NT2/D1 (cell line): ENCODE measurements around the gene ROBO3.

Experiments
- SUZ12 ChIP-seq: IDR thresholded peaks from 2 replicates; pipeline ENCODE4 v1.6.1; 2011; ENCODE audit not compliant: insufficient read length, insufficient read depth; ENCODE audit errors: extremely low read depth
- ZNF274 ChIP-seq: IDR thresholded peaks from 2 replicates; pipeline ENCODE4 v1.6.1; 2011; ENCODE audit warnings: mild to moderate bottlenecking, low read depth, low read length

DNA sequence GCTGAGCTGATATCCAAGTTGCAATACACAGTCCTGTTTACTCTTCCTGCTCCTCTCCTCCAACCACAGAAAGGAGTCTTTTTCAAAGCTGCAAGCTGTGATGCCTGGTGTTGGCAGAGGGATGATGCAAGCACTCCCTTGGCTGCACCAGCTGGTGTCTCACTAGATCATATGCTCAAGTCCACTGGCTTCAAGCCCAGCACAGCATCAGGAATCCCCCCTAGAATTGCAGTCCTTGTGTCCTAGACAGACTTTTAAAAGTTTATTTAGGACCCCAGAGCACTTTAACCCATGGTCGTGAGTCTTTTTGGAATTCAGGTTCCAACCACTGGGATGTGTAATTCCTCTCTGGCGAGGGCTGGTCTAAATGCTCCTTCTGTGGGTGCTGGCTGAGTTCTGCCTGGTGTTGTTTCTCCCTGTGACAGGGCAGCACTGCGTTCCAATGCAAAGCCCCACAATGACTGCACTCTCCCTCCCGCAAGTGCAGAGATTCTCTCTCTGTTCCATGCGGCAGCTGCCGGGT is 51.9 kb downstream of the ROBO3 start:
- TF ChIP-seq SUZ12 = no peak
- no peak for TF ChIP-seq ZNF274
